ENCODE measurements around the gene PUS10.
"Not testable (repeated sequence)": the region's sequence is repeated elsewhere in the genome, so short reads cannot be mapped to it uniquely, and the experiment has no call there.

Gene PUS10

GRCh38 chr2:60907329-60907728 is 110.7 kb downstream of the PUS10 start:
- no peak overlapping the region for H3K4me3 ChIP-seq (ENCODE audit: insufficient read depth, low read depth, low read length, poor library complexity, severe bottlenecking)
- no peaks in the 10 kb centered on the region for H3K9me3 ChIP-seq (ENCODE audit: control insufficient read depth, low read length)
- no peaks in the 10 kb centered on the region for H3K27me3 ChIP-seq (replicated peaks; ENCODE audit: control insufficient read depth, insufficient read depth, low read length, poor library complexity, severe bottlenecking)
- no peaks in the 10 kb centered on the region for H3K4me1 ChIP-seq (ENCODE audit: control insufficient read depth, insufficient read depth, low read length, poor library complexity, severe bottlenecking)
- DNase-seq: no peak
- peaks cover 17% of the 10 kb centered on the region for H3K36me3 ChIP-seq (ENCODE audit: control insufficient read depth, insufficient read depth, low read length)
- no peak overlapping the region for H3K27ac ChIP-seq (ENCODE audit: insufficient read depth, low read length, poor library complexity, severe bottlenecking)

GRCh38 chr2:60906395-60906794 is 111.7 kb downstream of the PUS10 start:
- Histone ChIP-seq H3K36me3 (ENCODE audit: control insufficient read depth, insufficient read depth, low read length) (peaks cover 21% of the 10 kb centered on the region), H3K27ac (ENCODE audit: insufficient read depth, low read length, poor library complexity, severe bottlenecking) (no peak overlapping the region), H3K4me1 (ENCODE audit: control insufficient read depth, insufficient read depth, low read length, poor library complexity, severe bottlenecking) (no peaks in the 10 kb centered on the region), H3K9me3 (ENCODE audit: control insufficient read depth, low read length) (no peaks in the 10 kb centered on the region), H3K4me3 (ENCODE audit: insufficient read depth, low read depth, low read length, poor library complexity, severe bottlenecking) (no peak overlapping the region), H3K27me3 (replicated peaks; ENCODE audit: control insufficient read depth, insufficient read depth, low read length, poor library complexity, severe bottlenecking) (no peaks in the 10 kb centered on the region)
- no peak for DNase-seq

GRCh38 chr2:60905867-60906266 is 112.2 kb downstream of the PUS10 start:
- H3K9me3 ChIP-seq (ENCODE audit: control insufficient read depth, low read length); H3K27me3 ChIP-seq (replicated peaks; ENCODE audit: control insufficient read depth, insufficient read depth, low read length, poor library complexity, severe bottlenecking); H3K4me3 ChIP-seq (ENCODE audit: insufficient read depth, low read depth, low read length, poor library complexity, severe bottlenecking); H3K27ac ChIP-seq (ENCODE audit: insufficient read depth, low read length, poor library complexity, severe bottlenecking); DNase-seq; H3K4me1 ChIP-seq (ENCODE audit: control insufficient read depth, insufficient read depth, low read length, poor library complexity, severe bottlenecking): not testable (repeated sequence)
- peaks cover 26% of the 10 kb centered on the region for H3K36me3 ChIP-seq (ENCODE audit: control insufficient read depth, insufficient read depth, low read length)

- H3K4me3 ChIP-seq (ENCODE audit: insufficient read depth, low read depth, low read length, poor library complexity, severe bottlenecking); H3K4me1 ChIP-seq (ENCODE audit: control insufficient read depth, insufficient read depth, low read length, poor library complexity, severe bottlenecking); H3K9me3 ChIP-seq (ENCODE audit: control insufficient read depth, low read length); H3K27me3 ChIP-seq (replicated peaks; ENCODE audit: control insufficient read depth, insufficient read depth, low read length, poor library complexity, severe bottlenecking); H3K27ac ChIP-seq (ENCODE audit: insufficient read depth, low read length, poor library complexity, severe bottlenecking); DNase-seq: not testable (repeated sequence)
- H3K36me3 ChIP-seq (ENCODE audit: control insufficient read depth, insufficient read depth, low read length): peaks cover 48% of the 10 kb centered on the region
These were observed 116.8 kb downstream of the PUS10 start for GRCh38 chr2:60901296-60901695.

- DNase-seq: no peak
- no peak overlapping the region for H3K27ac ChIP-seq (ENCODE audit: insufficient read depth, low read length, poor library complexity, severe bottlenecking)
- H3K9me3 ChIP-seq (ENCODE audit: control insufficient read depth, low read length): no peaks in the 10 kb centered on the region
- no peaks in the 10 kb centered on the region for H3K27me3 ChIP-seq (replicated peaks; ENCODE audit: control insufficient read depth, insufficient read depth, low read length, poor library complexity, severe bottlenecking)
- no peaks in the 10 kb centered on the region for H3K4me1 ChIP-seq (ENCODE audit: control insufficient read depth, insufficient read depth, low read length, poor library complexity, severe bottlenecking)
- H3K36me3 ChIP-seq (ENCODE audit: control insufficient read depth, insufficient read depth, low read length): peaks cover 52% of the 10 kb centered on the region
- no peak overlapping the region for H3K4me3 ChIP-seq (ENCODE audit: insufficient read depth, low read depth, low read length, poor library complexity, severe bottlenecking)
These were observed 118.2 kb downstream of the PUS10 start for GRCh38 chr2:60899892-60900249.

GRCh38 chr2:60899230-60899891 is 118.7 kb downstream of the PUS10 start:
- DNase-seq: no peak
- Histone ChIP-seq H3K36me3 (ENCODE audit: control insufficient read depth, insufficient read depth, low read length) (peaks cover 50% of the 10 kb centered on the region), H3K27me3 (replicated peaks; ENCODE audit: control insufficient read depth, insufficient read depth, low read length, poor library complexity, severe bottlenecking) (no peaks in the 10 kb centered on the region), H3K4me1 (ENCODE audit: control insufficient read depth, insufficient read depth, low read length, poor library complexity, severe bottlenecking) (no peaks in the 10 kb centered on the region), H3K27ac (ENCODE audit: insufficient read depth, low read length, poor library complexity, severe bottlenecking) (no peak overlapping the region), H3K4me3 (ENCODE audit: insufficient read depth, low read depth, low read length, poor library complexity, severe bottlenecking) (no peak overlapping the region), H3K9me3 (ENCODE audit: control insufficient read depth, low read length) (no peaks in the 10 kb centered on the region)

- Histone ChIP-seq H3K4me1 (ENCODE audit: control insufficient read depth, insufficient read depth, low read length, poor library complexity, severe bottlenecking) (no peaks in the 10 kb centered on the region), H3K9me3 (ENCODE audit: control insufficient read depth, low read length) (no peaks in the 10 kb centered on the region), H3K27me3 (replicated peaks; ENCODE audit: control insufficient read depth, insufficient read depth, low read length, poor library complexity, severe bottlenecking) (no peaks in the 10 kb centered on the region), H3K27ac (ENCODE audit: insufficient read depth, low read length, poor library complexity, severe bottlenecking) (no peak overlapping the region), H3K36me3 (ENCODE audit: control insufficient read depth, insufficient read depth, low read length) (peaks cover 52% of the 10 kb centered on the region), H3K4me3 (ENCODE audit: insufficient read depth, low read depth, low read length, poor library complexity, severe bottlenecking) (no peak overlapping the region)
- DNase-seq: no peak
These were observed 119.5 kb downstream of the PUS10 start for GRCh38 chr2:60898567-60898966.
